NCI-H1092 treated with DMSO at 0.1 percent for 48 hours (cell line): Measurements from ENCODE around the gene CCNF.

Experiments
- DNase-seq: peaks from one replicate; lab custom pipeline; 2025; lab: John Stamatoyannopoulos, UW

The CCNF gene

GRCh38 chr16:2501946-2502895, 73.0 kb downstream of the CCNF start:
- no peak for DNase-seq

GRCh38 chr16:2505695-2506094, 76.4 kb downstream of the CCNF start:
- DNase-seq = no peak

GRCh38 chr16:2507052-2507659, 77.9 kb downstream of the CCNF start:
- DNase-seq = no peak

- DNase-seq = no peak
Observed at GRCh38 chr16:2507665-2508064, 78.4 kb downstream of the CCNF start.
